Stimulated activated naive CD8-positive, alpha-beta T cell treated with anti-CD3 and anti-CD28 coated beads, Interleukin-15, Interleukin-2, amounts not matched to agents 100 U/mL and 50 U/mL, for 24 hours (primary cell): ENCODE measurements around the gene PHF14.

Source experiments
- ATAC-seq: fragments of 150-1000 bp; cut with Tn5 transposase; one replicate; pipeline ENCODE4 v1.10.0; 2021
- DNase-seq: peaks from one replicate; pipeline ENCODE4 v3.0.0; 2021

Gene PHF14

GRCh38 chr7:11109659-11110058 lies 136.0 kb downstream of the PHF14 start:
- ATAC-seq (no peak), DNase-seq (no peak)

GRCh38 chr7:11120068-11120664 lies 146.5 kb downstream of the PHF14 start:
- no peak for DNase-seq

GRCh38 chr7:11120675-11121220 lies 147.1 kb downstream of the PHF14 start:
- no peak for DNase-seq

More at GRCh38 chr7:11120068-11120664, 146.5 kb downstream of the PHF14 start:
- ATAC-seq, result no peak

DNA sequence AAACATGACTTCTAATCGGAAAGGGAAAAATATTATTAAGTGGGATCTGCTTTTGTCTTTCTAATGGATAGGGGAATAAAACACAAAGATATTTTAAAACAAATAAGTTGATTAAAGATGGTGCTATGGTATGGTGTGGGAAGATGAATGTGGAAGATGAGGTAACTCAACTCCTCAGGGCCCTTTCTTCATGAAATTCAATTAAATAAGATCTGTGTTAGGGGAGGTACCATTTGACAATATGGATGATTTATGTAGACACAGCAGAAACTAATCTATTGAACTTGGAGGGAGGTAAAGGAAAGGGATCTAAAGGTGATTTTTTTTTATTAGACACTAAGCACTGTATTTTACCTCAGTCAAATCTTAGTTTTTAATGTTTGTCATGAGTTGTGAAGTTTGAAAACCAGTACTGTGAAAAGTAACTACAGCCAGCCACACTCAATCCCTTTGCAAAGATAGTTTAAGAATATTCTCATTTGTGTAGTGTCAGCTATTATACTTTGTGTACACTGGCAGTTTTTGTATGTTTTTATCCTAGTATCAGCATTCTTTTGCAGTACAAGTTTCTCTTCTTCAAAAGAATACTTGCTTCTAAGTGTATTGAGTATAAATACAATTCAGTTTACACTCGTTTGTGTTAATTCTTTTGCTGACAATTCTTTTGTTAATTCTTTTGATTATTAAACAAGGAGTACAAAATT lies 151.3 kb downstream of the PHF14 start:
- ATAC-seq (no peak), DNase-seq (no peak)

More at GRCh38 chr7:11120675-11121220, 147.1 kb downstream of the PHF14 start:
- no peak for ATAC-seq

GRCh38 chr7:11127114-11127785 lies 153.6 kb downstream of the PHF14 start:
- DNase-seq (no peak), ATAC-seq (peak; percentile 36)

DNA sequence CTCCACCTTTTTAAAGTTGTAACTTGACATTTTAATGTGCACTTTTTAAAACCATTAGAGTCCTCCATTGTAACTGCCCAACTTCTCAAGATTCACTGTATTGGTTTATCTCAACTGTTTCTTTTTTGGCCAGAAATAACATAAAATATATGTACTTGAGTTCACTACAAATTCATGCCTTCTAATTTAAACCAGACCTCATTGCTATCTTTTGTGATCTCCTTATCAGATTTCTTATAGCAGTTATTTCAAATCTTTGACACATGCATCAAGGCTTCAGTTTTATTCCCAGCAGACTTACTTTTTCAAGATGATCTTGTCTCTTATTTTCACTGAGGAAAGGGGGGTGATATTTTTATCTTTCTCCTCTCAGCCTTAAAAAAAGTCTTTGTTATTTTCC lies 154.3 kb downstream of the PHF14 start:
- DNase-seq (no peak), ATAC-seq (no peak)

- ATAC-seq, result no peak
- DNase-seq, result no peak
These were observed 154.8 kb downstream of the PHF14 start for GRCh38 chr7:11128498-11128897.

DNA sequence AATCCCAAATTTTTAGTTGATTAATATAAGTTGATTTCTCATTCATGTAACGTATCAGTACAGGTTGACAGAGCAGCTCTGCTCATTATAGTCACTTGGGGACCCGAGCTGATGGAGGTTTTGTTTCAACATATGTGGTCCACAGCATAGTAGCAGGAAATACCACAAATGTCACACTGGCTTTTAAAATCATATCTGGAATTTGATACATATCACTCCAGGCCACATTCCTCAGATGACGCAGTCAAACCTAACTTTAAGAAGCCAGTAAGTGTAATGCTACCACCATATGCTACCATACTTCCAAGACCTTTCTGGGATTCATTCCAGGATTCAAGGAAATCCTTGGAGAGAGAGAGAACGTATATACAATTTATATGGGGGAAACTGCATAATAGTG lies 156.3 kb downstream of the PHF14 start:
- ATAC-seq (peak; percentile 82), DNase-seq (no peak)

GRCh38 chr7:11130601-11131000 lies 156.9 kb downstream of the PHF14 start:
- DNase-seq (no peak), ATAC-seq (no peak)

- DNase-seq (no peak), ATAC-seq (no peak)
These were observed 159.8 kb downstream of the PHF14 start for GRCh38 chr7:11133436-11133959.

DNA sequence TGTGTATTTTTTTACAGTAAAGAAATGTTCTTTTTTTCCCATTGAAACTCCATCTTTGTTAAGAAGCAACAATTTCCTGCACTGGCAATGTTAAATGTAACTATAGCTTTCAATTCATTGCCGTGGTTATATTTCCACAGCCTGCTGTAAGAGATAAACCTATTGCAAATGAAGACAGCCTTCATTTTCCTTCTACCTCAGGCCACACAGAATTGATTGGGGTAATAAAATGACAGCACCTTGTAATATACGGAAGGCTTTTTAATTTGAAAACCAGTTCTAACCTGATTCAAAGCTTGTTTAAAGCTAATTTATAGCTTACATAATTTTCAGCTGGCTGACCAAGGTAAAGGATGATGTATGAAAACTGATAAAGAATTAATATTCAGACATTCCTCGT lies 161.9 kb downstream of the PHF14 start:
- no peak for ATAC-seq
- no peak for DNase-seq

GRCh38 chr7:11141541-11141940 lies 167.9 kb downstream of the PHF14 start:
- no peak for ATAC-seq

DNA sequence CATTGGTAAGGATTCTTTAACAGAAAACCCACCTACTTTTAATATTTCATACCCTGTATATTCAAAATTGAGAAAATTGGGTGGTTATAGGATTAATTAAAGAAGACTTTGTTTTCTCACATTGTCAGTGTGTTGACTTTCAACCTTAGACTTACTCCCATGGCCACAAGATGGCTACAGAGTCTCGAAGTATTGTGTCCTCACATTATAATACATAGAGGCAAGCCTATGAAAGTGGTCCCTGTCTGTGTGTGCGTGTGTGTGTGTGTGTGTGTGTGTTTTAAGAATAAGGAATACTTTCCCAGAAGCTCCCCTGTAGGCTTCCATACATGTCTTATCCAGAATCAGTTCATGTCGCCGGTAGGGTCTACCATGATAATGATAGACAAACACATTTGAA lies 180.0 kb downstream of the PHF14 start:
- no peak for DNase-seq
- no peak for ATAC-seq

More at GRCh38 chr7:11141541-11141940, 167.9 kb downstream of the PHF14 start:
- no peak for DNase-seq

DNA sequence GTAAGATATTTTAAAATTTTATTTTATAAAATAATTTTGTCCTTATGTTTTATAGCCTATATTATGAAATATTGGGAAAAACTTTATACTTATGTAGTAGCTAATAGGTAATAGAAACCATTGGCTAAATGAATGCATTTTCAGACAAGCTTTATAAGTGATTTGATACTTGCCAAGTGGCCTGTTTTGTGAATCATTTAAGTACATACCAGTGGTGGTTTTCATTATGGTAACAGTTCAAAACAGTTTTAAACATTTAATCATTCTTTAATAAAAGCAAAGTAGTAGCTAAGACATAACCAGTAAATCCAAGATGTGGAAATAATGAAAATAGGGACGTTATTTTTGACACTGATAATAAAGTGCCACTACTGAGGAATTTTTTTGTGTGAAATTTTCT lies 182.2 kb downstream of the PHF14 start:
- no peak for ATAC-seq
- DNase-seq, result no peak

DNA sequence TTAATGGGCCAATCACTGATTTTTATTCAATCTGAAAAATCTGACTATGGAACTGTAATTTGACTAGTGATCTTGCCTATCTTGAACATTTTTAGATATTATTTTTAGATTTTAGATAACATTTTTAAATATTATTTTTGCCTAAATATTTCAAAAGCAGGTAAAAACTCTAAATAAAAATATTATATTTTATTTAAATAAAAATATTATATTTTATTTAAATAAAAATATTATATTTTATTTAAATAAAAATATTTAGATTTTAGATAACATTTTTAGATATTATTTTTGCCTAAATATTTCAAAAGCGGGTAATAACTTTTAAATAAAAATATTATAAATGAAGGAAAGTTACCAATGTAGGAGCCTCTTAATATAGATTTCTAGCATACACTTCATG lies 187.8 kb downstream of the PHF14 start:
- ATAC-seq (no peak), DNase-seq (no peak)

- DNase-seq (no peak), ATAC-seq (no peak)
These were observed 189.5 kb downstream of the PHF14 start for GRCh38 chr7:11163220-11163619.

DNA sequence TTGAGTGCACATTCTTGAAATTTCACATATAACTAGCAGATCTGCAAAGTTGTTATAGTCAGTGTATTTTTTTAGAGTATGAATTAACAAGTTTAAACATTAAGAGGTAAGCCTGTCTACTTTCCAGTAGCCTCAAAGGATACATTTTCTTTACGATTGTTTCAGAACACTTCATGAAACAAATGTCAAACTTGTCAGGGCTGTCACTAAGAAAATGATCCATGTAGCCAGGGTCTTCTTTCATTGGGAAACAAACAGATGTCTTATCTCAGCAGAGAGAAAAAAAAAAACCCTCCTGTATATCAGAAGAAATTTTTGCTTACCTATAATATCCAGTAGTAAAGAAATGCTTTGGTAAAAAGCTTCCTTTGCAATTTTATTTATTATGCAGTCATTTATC lies 192.4 kb downstream of the PHF14 start:
- DNase-seq (no peak), ATAC-seq (no peak)

GRCh38 chr7:11168650-11169170 lies 195.0 kb downstream of the PHF14 start:
- ATAC-seq, result no peak
- no peak for DNase-seq

- ATAC-seq, result no peak
- DNase-seq, result no peak
These were observed 196.5 kb downstream of the PHF14 start for GRCh38 chr7:11170175-11170574.

- ATAC-seq, result peak; percentile 43
- no peak for DNase-seq
These were observed 197.3 kb downstream of the PHF14 start for GRCh38 chr7:11170863-11171568.

DNA sequence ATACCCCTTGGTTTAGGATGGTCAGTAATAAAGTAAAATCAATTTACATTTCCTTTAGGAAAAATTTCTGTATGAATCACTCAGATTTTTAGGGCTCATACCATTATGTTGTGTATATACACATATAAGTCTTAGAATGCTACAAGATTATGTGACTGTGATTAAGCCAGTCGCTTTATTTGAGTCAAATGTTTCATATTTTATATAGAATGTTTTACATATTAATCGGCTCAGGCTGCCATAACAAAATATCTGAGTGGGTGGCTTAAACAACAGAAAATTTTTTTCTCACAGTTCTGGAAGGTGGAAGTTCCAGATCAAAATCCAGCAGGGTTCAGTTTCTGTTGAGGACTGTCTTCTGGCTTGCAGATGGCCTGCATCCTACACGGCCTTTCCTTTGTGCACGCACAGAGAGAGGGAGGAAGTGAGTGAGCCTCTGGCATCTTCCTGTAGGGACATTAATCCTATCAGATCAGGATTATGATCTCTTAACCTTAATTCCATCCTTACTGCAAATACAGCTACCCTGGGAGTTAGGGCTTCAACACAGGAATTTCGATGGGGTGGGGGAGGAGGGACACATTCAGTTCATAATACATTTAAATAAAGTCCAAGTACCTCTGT lies 198.0 kb downstream of the PHF14 start:
- DNase-seq, result no peak
- ATAC-seq, result no peak

- no peak for ATAC-seq
These were observed 199.2 kb downstream of the PHF14 start for GRCh38 chr7:11172835-11173234.

More at GRCh38 chr7:11172835-11173234, 199.2 kb downstream of the PHF14 start:
- no peak for DNase-seq
